Ishikawa (cell line): Measurements from ENCODE around the gene ENOX1.

Experiments
- CEBPB ChIP-seq: IDR thresholded peaks from 2 replicates; pipeline ENCODE4 v1.6.1; 2012
- CREB1 ChIP-seq: IDR thresholded peaks from 2 replicates; pipeline ENCODE4 v1.6.1; 2012; ENCODE audit warnings: low read depth
- EGR1 ChIP-seq: IDR thresholded peaks from 2 replicates; pipeline ENCODE4 v1.6.1; 2012
- EP300 ChIP-seq: IDR thresholded peaks from 2 replicates; pipeline ENCODE4 v1.6.1; 2012; ENCODE audit warnings: borderline replicate concordance
- FOXM1 ChIP-seq: IDR thresholded peaks from 2 replicates; pipeline ENCODE4 v1.6.1; 2012; ENCODE audit warnings: low read depth, borderline replicate concordance
- MAX ChIP-seq: IDR thresholded peaks from 2 replicates; pipeline ENCODE4 v1.6.1; 2012
- NFIC ChIP-seq: IDR thresholded peaks from 2 replicates; pipeline ENCODE4 v1.6.1; 2012
- RAD21 ChIP-seq: IDR thresholded peaks from 2 replicates; pipeline ENCODE4 v1.6.1; 2012; ENCODE audit warnings: low read depth
- REST ChIP-seq: IDR thresholded peaks from 2 replicates; pipeline ENCODE4 v1.6.1; 2012; ENCODE audit warnings: low read depth, mild to moderate bottlenecking
- TAF1 ChIP-seq: IDR thresholded peaks from 2 replicates; pipeline ENCODE4 v1.6.1; 2012; ENCODE audit warnings: low read depth, mild to moderate bottlenecking
- TCF12 ChIP-seq: IDR thresholded peaks from 2 replicates; pipeline ENCODE4 v1.6.1; 2012; ENCODE audit warnings: low read depth
- TEAD4 ChIP-seq: IDR thresholded peaks from 2 replicates; pipeline ENCODE4 v1.6.1; 2012
- YY1 ChIP-seq: IDR thresholded peaks from 2 replicates; pipeline ENCODE4 v1.6.1; 2012; ENCODE audit warnings: low read depth
- ZBTB7A ChIP-seq: IDR thresholded peaks from 2 replicates; pipeline ENCODE4 v1.6.1; 2012; ENCODE audit warnings: low read depth
- TF ChIP-seq, protein P1 (sequence below): IDR thresholded peaks from 2 replicates; pipeline ENCODE4 v1.6.1; 2012

The ENOX1 gene

DNA sequence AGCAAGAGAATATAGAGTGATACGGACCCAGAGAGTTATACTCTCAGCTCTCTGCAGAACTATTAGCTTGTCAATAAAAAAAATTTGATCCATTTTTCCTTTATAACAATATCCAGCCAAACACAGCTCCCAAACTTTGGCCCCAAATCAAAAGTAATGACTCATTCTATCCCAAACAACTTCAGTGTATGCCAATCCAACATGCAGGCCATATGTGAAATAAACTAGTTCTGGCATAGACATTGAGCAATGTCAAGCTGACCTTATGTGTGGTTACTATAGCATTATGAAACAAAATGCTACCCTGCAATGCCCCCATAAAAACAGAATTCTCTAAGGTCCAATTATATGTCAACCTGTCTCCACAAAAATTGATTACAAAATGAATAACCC is 553.9 kb downstream of the ENOX1 start:
- no peak for TF ChIP-seq TAF1
- TF ChIP-seq EGR1, result no peak
- TF ChIP-seq ZBTB7A, result no peak
- TF ChIP-seq CREB1, result no peak
- no peak for TF ChIP-seq EP300
- TF ChIP-seq, protein P1, sequence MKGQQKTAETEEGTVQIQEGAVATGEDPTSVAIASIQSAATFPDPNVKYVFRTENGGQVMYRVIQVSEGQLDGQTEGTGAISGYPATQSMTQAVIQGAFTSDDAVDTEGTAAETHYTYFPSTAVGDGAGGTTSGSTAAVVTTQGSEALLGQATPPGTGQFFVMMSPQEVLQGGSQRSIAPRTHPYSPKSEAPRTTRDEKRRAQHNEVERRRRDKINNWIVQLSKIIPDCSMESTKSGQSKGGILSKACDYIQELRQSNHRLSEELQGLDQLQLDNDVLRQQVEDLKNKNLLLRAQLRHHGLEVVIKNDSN, result no peak
- TF ChIP-seq MAX, result no peak

- TF ChIP-seq, protein P1, result no peak
- TF ChIP-seq YY1 (no peak), ZBTB7A (no peak), CEBPB (no peak), EP300 (no peak), TCF12 (no peak), NFIC (no peak), REST (no peak), TEAD4 (no peak)
Measured at GRCh38 chr13:43232144-43232872, 554.5 kb downstream of the ENOX1 start.

DNA sequence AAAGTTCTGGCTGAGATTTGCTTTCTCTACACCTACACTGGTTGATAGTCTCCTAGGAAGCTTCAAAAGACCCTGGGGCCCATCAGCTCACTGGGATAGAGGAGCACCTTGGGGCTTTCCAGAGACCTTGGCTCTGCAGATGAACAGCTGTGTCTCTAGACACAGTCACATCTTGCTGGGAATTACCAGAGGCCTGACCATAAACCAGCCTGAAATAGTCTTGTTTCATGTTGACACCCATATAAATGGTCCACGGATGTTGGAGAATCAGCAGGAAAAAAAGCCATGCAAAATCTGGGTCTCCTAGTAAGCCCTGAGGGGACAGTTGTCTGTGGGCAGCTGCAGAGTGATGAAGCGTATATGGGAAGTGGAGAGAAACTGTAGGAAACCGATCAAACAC is 555.8 kb downstream of the ENOX1 start:
- TF ChIP-seq TCF12 (no peak), FOXM1 (no peak), EGR1 (no peak), REST (no peak), TAF1 (no peak), ZBTB7A (no peak), NFIC (no peak), MAX (no peak), TEAD4 (no peak), CEBPB (no peak), CREB1 (no peak), RAD21 (no peak)

GRCh38 chr13:43229506-43229905 is 557.3 kb downstream of the ENOX1 start:
- no peak for TF ChIP-seq REST

DNA sequence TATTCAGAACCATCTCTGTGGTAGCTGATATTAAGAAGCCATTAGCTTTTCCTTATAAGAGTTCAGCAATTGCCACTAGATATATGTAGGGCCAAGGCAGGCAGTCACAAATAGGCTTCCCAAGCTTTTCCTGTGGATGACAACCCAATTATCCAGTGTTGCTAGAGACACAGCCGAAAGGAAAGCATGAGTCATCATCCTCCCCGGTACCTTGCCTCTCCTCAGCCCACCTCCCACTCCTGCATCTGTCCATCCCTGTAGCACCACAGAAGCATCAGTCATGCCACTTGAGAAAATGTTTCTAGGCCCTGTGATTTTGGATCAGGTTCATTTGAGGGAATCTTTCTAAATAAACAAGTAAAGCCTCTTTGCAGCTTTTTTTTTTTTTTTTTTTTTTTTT is 559.1 kb downstream of the ENOX1 start:
- no peak for TF ChIP-seq EGR1
- TF ChIP-seq REST, result no peak
- TF ChIP-seq CREB1, result no peak
- no peak for TF ChIP-seq NFIC
- TF ChIP-seq FOXM1, result no peak
- no peak for TF ChIP-seq EP300
- no peak for TF ChIP-seq TCF12
- no peak for TF ChIP-seq MAX
- no peak for TF ChIP-seq RAD21
- TF ChIP-seq, protein P1, result no peak
- TF ChIP-seq ZBTB7A, result no peak
